Measurements from ENCODE around the gene HAUS1.

GRCh38 chr18:46061796-46062195 lies 42.4 kb upstream of the HAUS1 start:
- TF ChIP-seq, protein P1, sequence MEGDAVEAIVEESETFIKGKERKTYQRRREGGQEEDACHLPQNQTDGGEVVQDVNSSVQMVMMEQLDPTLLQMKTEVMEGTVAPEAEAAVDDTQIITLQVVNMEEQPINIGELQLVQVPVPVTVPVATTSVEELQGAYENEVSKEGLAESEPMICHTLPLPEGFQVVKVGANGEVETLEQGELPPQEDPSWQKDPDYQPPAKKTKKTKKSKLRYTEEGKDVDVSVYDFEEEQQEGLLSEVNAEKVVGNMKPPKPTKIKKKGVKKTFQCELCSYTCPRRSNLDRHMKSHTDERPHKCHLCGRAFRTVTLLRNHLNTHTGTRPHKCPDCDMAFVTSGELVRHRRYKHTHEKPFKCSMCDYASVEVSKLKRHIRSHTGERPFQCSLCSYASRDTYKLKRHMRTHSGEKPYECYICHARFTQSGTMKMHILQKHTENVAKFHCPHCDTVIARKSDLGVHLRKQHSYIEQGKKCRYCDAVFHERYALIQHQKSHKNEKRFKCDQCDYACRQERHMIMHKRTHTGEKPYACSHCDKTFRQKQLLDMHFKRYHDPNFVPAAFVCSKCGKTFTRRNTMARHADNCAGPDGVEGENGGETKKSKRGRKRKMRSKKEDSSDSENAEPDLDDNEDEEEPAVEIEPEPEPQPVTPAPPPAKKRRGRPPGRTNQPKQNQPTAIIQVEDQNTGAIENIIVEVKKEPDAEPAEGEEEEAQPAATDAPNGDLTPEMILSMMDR (conservative IDR thresholded peaks at IDR 0.05; ENCODE audit: low read depth, low read length): no peak
- TF ChIP-seq MXI1 (IDR thresholded peaks at IDR 0.05; ENCODE audit: borderline replicate concordance, low read depth, low read length) (no peak), SMC3 (IDR thresholded peaks at IDR 0.05; ENCODE audit: low read depth, low read length) (no peak), CEBPB (IDR thresholded peaks at IDR 0.05; ENCODE audit: low read depth, low read length) (no peak), RAD21 (IDR thresholded peaks at IDR 0.05; ENCODE audit: low read length) (no peak), POLR2A (IDR thresholded peaks at IDR 0.05; ENCODE audit: low read depth, low read length) (no peak), FOS (IDR thresholded peaks at IDR 0.05; ENCODE audit: low read depth, low read length) (no peak), CHD1 (IDR thresholded peaks at IDR 0.05; ENCODE audit: low read depth, low read length) (no peak), BHLHE40 (IDR thresholded peaks at IDR 0.05; ENCODE audit: low read depth, low read length) (no peak), USF2 (IDR thresholded peaks at IDR 0.05; ENCODE audit: low read depth, low read length) (no peak), MAFK (IDR thresholded peaks at IDR 0.05; ENCODE audit: low read depth, low read length) (no peak), MAZ (IDR thresholded peaks at IDR 0.05; ENCODE audit: borderline replicate concordance, low read depth, low read length) (no peak), RCOR1 (IDR thresholded peaks at IDR 0.05; ENCODE audit: insufficient replicate concordance, low read length) (no peak)
- TF ChIP-seq, protein P2, sequence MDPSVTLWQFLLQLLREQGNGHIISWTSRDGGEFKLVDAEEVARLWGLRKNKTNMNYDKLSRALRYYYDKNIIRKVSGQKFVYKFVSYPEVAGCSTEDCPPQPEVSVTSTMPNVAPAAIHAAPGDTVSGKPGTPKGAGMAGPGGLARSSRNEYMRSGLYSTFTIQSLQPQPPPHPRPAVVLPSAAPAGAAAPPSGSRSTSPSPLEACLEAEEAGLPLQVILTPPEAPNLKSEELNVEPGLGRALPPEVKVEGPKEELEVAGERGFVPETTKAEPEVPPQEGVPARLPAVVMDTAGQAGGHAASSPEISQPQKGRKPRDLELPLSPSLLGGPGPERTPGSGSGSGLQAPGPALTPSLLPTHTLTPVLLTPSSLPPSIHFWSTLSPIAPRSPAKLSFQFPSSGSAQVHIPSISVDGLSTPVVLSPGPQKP (IDR thresholded peaks at IDR 0.05; ENCODE audit: borderline replicate concordance, low read depth, low read length): no peak

Data from IMR-90 (cell line).